Activated CD4-positive, alpha-beta memory T cell treated with anti-CD3 and anti-CD28 coated beads, Interleukin-2, amount 10 ng/mL, durations not matched to agents 7 days and 5 days (primary cell): ENCODE data around the gene CYP1B1. TPM values are rescaled to one million over a fixed set of nuclear protein-coding genes. Genes with fewer than 3 reads are reported as not detected.

Experiments used
- CTCF ChIA-PET: fragments of 350-600 bp; sonication (Branson Sonifier 250); formaldehyde crosslinking; loops from one replicate; lab custom pipeline; 2021; ENCODE audit warnings: antibody characterized with exemption, inconsistent platforms; lab: Charles Lee
- POLR2A ChIA-PET: fragments of 350-600 bp; sonication (Branson Sonifier 250); formaldehyde crosslinking; loops from one replicate; lab custom pipeline; 2021; ENCODE audit warnings: antibody characterized with exemption; lab: Charles Lee
- DNase-seq: peaks from one replicate; pipeline ENCODE4 v3.0.0-alpha.2; 2020
- H3K27ac Mint-ChIP-seq: one replicate; pipeline ENCODE4 v1.8.0; 2021; ENCODE audit warnings: mild to moderate bottlenecking, mixed read lengths
- H3K27me3 Mint-ChIP-seq: one replicate; pipeline ENCODE4 v1.8.0; 2021; ENCODE audit warnings: mixed read lengths
- H3K36me3 Mint-ChIP-seq: one replicate; pipeline ENCODE4 v1.8.0; 2021; ENCODE audit warnings: low read depth, mixed read lengths
- H3K4me1 Mint-ChIP-seq: one replicate; pipeline ENCODE4 v1.8.0; 2021; ENCODE audit warnings: mixed read lengths
- H3K4me3 Mint-ChIP-seq: one replicate; pipeline ENCODE4 v1.8.0; 2021; ENCODE audit warnings: mild to moderate bottlenecking, mixed read lengths
- H3K9me3 Mint-ChIP-seq: one replicate; pipeline ENCODE4 v1.8.0; 2021; ENCODE audit warnings: mixed read lengths
- total RNA-seq, 2 experiments: library from RNA; stranded (reverse); gene quantifications; one replicate each; pipeline ENCODE4 v1.2.3, GENCODE V29; 2021

CYP1B1 gene
- total RNA-seq, 2 experiments from 2014 or later = 17.1 to 19.4 TPM

- H3K27ac Mint-ChIP-seq = no peak overlapping the region
- H3K4me1 Mint-ChIP-seq = peaks cover 31% of the 10 kb centered on the region
- H3K4me3 Mint-ChIP-seq = no peak overlapping the region
- no peaks in the 10 kb centered on the region for H3K9me3 Mint-ChIP-seq
- peaks cover 56% of the 10 kb centered on the region for H3K27me3 Mint-ChIP-seq
- peaks cover 4% of the 10 kb centered on the region for H3K36me3 Mint-ChIP-seq
- ChIA-PET CTCF (interaction anchor here (0.6 to 1.2 kb wide), 3 partner anchors 16 to 208 kb away, joined by 3 to 4 read pairs (median 3); no protein-coding TSS in a partner anchor), POLR2A (no interaction called here)
- no peak for DNase-seq
Observed at GRCh38 chr2:38080346-38080745, 4.4 kb upstream of the CYP1B1 start.

- no peak overlapping the region for H3K4me3 Mint-ChIP-seq
- H3K27me3 Mint-ChIP-seq = peaks cover 53% of the 10 kb centered on the region
- H3K9me3 Mint-ChIP-seq = no peaks in the 10 kb centered on the region
- ChIA-PET CTCF (interaction anchor here (1.2 kb wide), 1 partner anchor 17 kb away, joined by 4 read pairs; no protein-coding TSS in a partner anchor), POLR2A (interaction anchor here (1.1 to 1.3 kb wide), 2 partner anchors 13 to 17 kb away, joined by 3 read pairs; no protein-coding TSS in a partner anchor)
- H3K27ac Mint-ChIP-seq = no peak overlapping the region
- H3K4me1 Mint-ChIP-seq = peaks cover 33% of the 10 kb centered on the region
- H3K36me3 Mint-ChIP-seq = peaks cover 6% of the 10 kb centered on the region
- no peak for DNase-seq
Observed at GRCh38 chr2:38079116-38080052, 3.4 kb upstream of the CYP1B1 start.

GRCh38 chr2:38077431-38077769, 1.4 kb upstream of the CYP1B1 start:
- peaks cover 18% of the 10 kb centered on the region for H3K36me3 Mint-ChIP-seq
- peaks cover 2% of the 10 kb centered on the region for H3K9me3 Mint-ChIP-seq
- peaks cover 45% of the 10 kb centered on the region for H3K4me1 Mint-ChIP-seq
- CTCF ChIA-PET = interaction anchor here (0.6 to 2.3 kb wide), 8 partner anchors 21 to 431 kb away, joined by 3 to 17 read pairs (median 10); no protein-coding TSS in a partner anchor
- POLR2A ChIA-PET = interaction anchor here (1.2 to 2.1 kb wide), 6 partner anchors 9 to 688 kb away, joined by 4 to 14 read pairs (median 8); partner anchors contain the start of gene SRSF7
- peaks cover 57% of the 10 kb centered on the region for H3K27me3 Mint-ChIP-seq
- H3K27ac Mint-ChIP-seq = peak overlapping the region; percentile 70
- no peak for DNase-seq
- H3K4me3 Mint-ChIP-seq = peak overlapping the region; percentile 62

- peaks cover 57% of the 10 kb centered on the region for H3K27me3 Mint-ChIP-seq
- H3K36me3 Mint-ChIP-seq = peaks cover 18% of the 10 kb centered on the region
- POLR2A ChIA-PET = interaction anchor here (0.8 to 2.1 kb wide), 15 partner anchors 9 to 880 kb away, joined by 3 to 14 read pairs (median 5); partner anchors contain the start of genes CEBPZOS, RMDN2 and SRSF7
- H3K4me3 Mint-ChIP-seq = peak overlapping the region; percentile 72
- H3K4me1 Mint-ChIP-seq = peaks cover 45% of the 10 kb centered on the region
- H3K27ac Mint-ChIP-seq = peak overlapping the region; percentile 79
- peaks cover 2% of the 10 kb centered on the region for H3K9me3 Mint-ChIP-seq
- peak; percentile 83 for DNase-seq
- CTCF ChIA-PET = interaction anchor here (0.6 to 2.3 kb wide), 24 partner anchors 11 to 685 kb away, joined by 3 to 17 read pairs (median 4); no protein-coding TSS in a partner anchor
Observed at GRCh38 chr2:38076710-38077430, 919 bp upstream of the CYP1B1 start.

GRCh38 chr2:38076152-38076709, 280 bp upstream of the CYP1B1 start:
- Mint-ChIP-seq H3K4me1 (peaks cover 45% of the 10 kb centered on the region), H3K27ac (peak overlapping the region; percentile 79), H3K36me3 (peaks cover 18% of the 10 kb centered on the region), H3K4me3 (peak overlapping the region; percentile 72), H3K27me3 (peaks cover 54% of the 10 kb centered on the region), H3K9me3 (peaks cover 2% of the 10 kb centered on the region)
- peak; percentile 75 for DNase-seq
- ChIA-PET CTCF (interaction anchor here (0.5 to 2.3 kb wide), 24 partner anchors 11 to 686 kb away, joined by 3 to 17 read pairs (median 4); no protein-coding TSS in a partner anchor), POLR2A (interaction anchor here (0.6 to 2.1 kb wide), 14 partner anchors 13 to 880 kb away, joined by 3 to 14 read pairs (median 5); partner anchors contain the start of genes CEBPZOS, RMDN2 and SRSF7)

- Mint-ChIP-seq H3K9me3 (peaks cover 2% of the 10 kb centered on the region), H3K4me3 (peak overlapping the region; percentile 72), H3K27me3 (peaks cover 50% of the 10 kb centered on the region), H3K36me3 (peaks cover 27% of the 10 kb centered on the region), H3K4me1 (peaks cover 45% of the 10 kb centered on the region), H3K27ac (peak overlapping the region; percentile 47)
- ChIA-PET CTCF (interaction anchor here (2.3 kb wide), 1 partner anchor 41 kb away, joined by 11 read pairs; no protein-coding TSS in a partner anchor), POLR2A (interaction anchor here (1.4 to 2.1 kb wide), 3 partner anchors 21 to 38 kb away, joined by 3 to 14 read pairs (median 9); no protein-coding TSS in a partner anchor)
- no peak for DNase-seq
Observed at GRCh38 chr2:38074764-38075506, 1.0 kb downstream of the CYP1B1 start.

- Mint-ChIP-seq H3K27ac (peak overlapping the region; percentile 68), H3K9me3 (peaks cover 2% of the 10 kb centered on the region), H3K36me3 (peaks cover 27% of the 10 kb centered on the region), H3K4me1 (peaks cover 42% of the 10 kb centered on the region), H3K4me3 (peak overlapping the region; percentile 72), H3K27me3 (peaks cover 45% of the 10 kb centered on the region)
- ChIA-PET POLR2A (interaction anchor here (1.4 kb wide), 1 partner anchor 22 kb away, joined by 3 read pairs; no protein-coding TSS in a partner anchor), CTCF (no interaction called here)
- DNase-seq = no peak
Observed at GRCh38 chr2:38074058-38074763, 1.7 kb downstream of the CYP1B1 start.

GRCh38 chr2:38073211-38074057, 2.5 kb downstream of the CYP1B1 start:
- DNase-seq = no peak
- Mint-ChIP-seq H3K9me3 (peaks cover 2% of the 10 kb centered on the region), H3K4me1 (peaks cover 34% of the 10 kb centered on the region), H3K4me3 (peak overlapping the region; percentile 72), H3K36me3 (peaks cover 27% of the 10 kb centered on the region), H3K27ac (peak overlapping the region; percentile 68), H3K27me3 (peaks cover 46% of the 10 kb centered on the region)
- ChIA-PET POLR2A (no interaction called here), CTCF (no interaction called here)

GRCh38 chr2:38070438-38070837, 5.5 kb downstream of the CYP1B1 start:
- no peak overlapping the region for H3K4me3 Mint-ChIP-seq
- H3K4me1 Mint-ChIP-seq = peaks cover 20% of the 10 kb centered on the region
- ChIA-PET POLR2A (no interaction called here), CTCF (no interaction called here)
- peaks cover 35% of the 10 kb centered on the region for H3K27me3 Mint-ChIP-seq
- H3K36me3 Mint-ChIP-seq = peaks cover 24% of the 10 kb centered on the region
- H3K27ac Mint-ChIP-seq = no peak overlapping the region
- H3K9me3 Mint-ChIP-seq = peaks cover 2% of the 10 kb centered on the region
- no peak for DNase-seq

GRCh38 chr2:38068234-38068633, 7.7 kb downstream of the CYP1B1 start:
- ChIA-PET CTCF (interaction anchor here (1.2 kb wide), 1 partner anchor 9 kb away, joined by 3 read pairs; no protein-coding TSS in a partner anchor), POLR2A (interaction anchor here (1.3 kb wide), 1 partner anchor 9 kb away, joined by 5 read pairs; no protein-coding TSS in a partner anchor)
- Mint-ChIP-seq H3K27ac (no peak overlapping the region), H3K4me3 (no peak overlapping the region), H3K9me3 (no peaks in the 10 kb centered on the region), H3K27me3 (peaks cover 17% of the 10 kb centered on the region), H3K36me3 (peaks cover 14% of the 10 kb centered on the region), H3K4me1 (peaks cover 7% of the 10 kb centered on the region)
- no peak for DNase-seq
